Tibial nerve (tissue), 4 donors: ENCODE data around the gene HAP1. TPM values are rescaled to one million over a fixed set of nuclear protein-coding genes. Genes with fewer than 3 reads are reported as not detected.

Experiments used
- DNase-seq, 2 donors: peaks; one replicate each; pipeline ENCODE4 v3.0.0-alpha.2; 2019; ENCODE audit warnings: low spot score in 2 of 2
- H3K27ac ChIP-seq, 4 donors: fragments of 200-600 bp; sonication (generic) in 3 of 4; one replicate each; pipeline ENCODE4 v1.5.1; 2017 to 2019; ENCODE audit warnings: mild to moderate bottlenecking in 1 of 4
- H3K27me3 ChIP-seq, 2 donors: fragments of 200-600 bp; sonication (generic) in 1 of 2; one replicate each; pipeline versions ENCODE4 v1.5.1 to v1.6.0; 2017 to 2019
- H3K36me3 ChIP-seq, 3 donors: fragments of 200-600 bp; sonication (generic); one replicate each; pipeline ENCODE4 v1.5.1; 2018 to 2019
- H3K4me1 ChIP-seq, 4 donors: fragments of 200-600 bp; sonication (generic) in 3 of 4; one replicate each; pipeline ENCODE4 v1.5.1; 2017 to 2019
- H3K4me3 ChIP-seq, 4 donors: fragments of 200-600 bp; sonication (generic) in 3 of 4; one replicate each; pipeline ENCODE4 v1.5.1; 2017 to 2019; ENCODE audit warnings: mild to moderate bottlenecking in 1 of 4, moderate library complexity in 1 of 4
- H3K9me3 ChIP-seq, 4 donors: fragments of 200-600 bp; sonication (generic) in 3 of 4; one replicate each; pipeline ENCODE4 v1.5.1; 2017 to 2019
- CTCF ChIP-seq, 5 experiments: fragments of 200-600 bp in 3 of 5; fragments of 450-650 bp in 2 of 5; sonication (generic) in 3 of 5; IDR thresholded peaks; one replicate each; pipeline ENCODE4 v1.5.1; 2016 to 2019; ENCODE audit warnings: antibody characterized with exemption in 5 of 5, mild to moderate bottlenecking in 3 of 5, moderate library complexity in 2 of 5
- EP300 ChIP-seq, 2 donors: sonication (generic); formaldehyde crosslinking; IDR thresholded peaks; one replicate each; pipeline ENCODE4 v1.6.1; 2017; ENCODE audit warnings: antibody characterized with exemption in 2 of 2, mild to moderate bottlenecking in 1 of 2
- POLR2A ChIP-seq, 2 donors: fragments of 450-650 bp; IDR thresholded peaks; one replicate each; pipeline ENCODE4 v1.6.1; 2017; ENCODE audit warnings: antibody characterized with exemption in 2 of 2, mild to moderate bottlenecking in 2 of 2, moderate library complexity in 2 of 2
- WGBS, 2 donors: methylation state at CpG; one replicate each; pipeline ENCODE4 v1.1.5; 2018; 5-methylcytosine and 5-hydroxymethylcytosine counted together
- total RNA-seq, 4 donors: library from RNA; depleted of rRNA; stranded (reverse); fragments of >200 nt; gene quantifications; one replicate each; pipeline ENCODE4 v1.1.0, GENCODE V29; 2016

Gene HAP1
- total RNA-seq, 4 donors from 2014 or later = 0.98 to 1.8 TPM; not detected in 2

GRCh38 chr17:41739661-41740352 is 5.4 kb upstream of the HAP1 start:
- TF ChIP-seq POLR2A (IDR thresholded peaks at IDR 0.05) (no peak), CTCF (IDR thresholded peaks at IDR 0.05) (no peak), EP300 (IDR thresholded peaks at IDR 0.05) (no peak)
- Histone ChIP-seq H3K27ac (no peak overlapping the region), H3K9me3 (no peaks in the 10 kb centered on the region), H3K4me1 (peaks cover 0 to 13% (median 2%) of the 10 kb centered on the region in 4 donors), H3K4me3 (no peak overlapping the region), H3K27me3 (peaks cover 0 to 31% of the 10 kb centered on the region in 2 donors), H3K36me3 (no peaks in the 10 kb centered on the region)
- WGBS, 2 donors = 58 to 76% methylated on average over 6 to 9 of the region's 9 CpGs
- DNase-seq = no peak

GRCh38 chr17:41738801-41739112 is 4.3 kb upstream of the HAP1 start:
- no peak overlapping the region for H3K27ac ChIP-seq
- H3K36me3 ChIP-seq = no peaks in the 10 kb centered on the region
- 91 to 96% methylated on average over 5 of the region's 5 CpGs for WGBS, 2 donors
- peaks cover 0 to 23% (median 10%) of the 10 kb centered on the region in 4 donors for H3K4me1 ChIP-seq
- no peak overlapping the region for H3K4me3 ChIP-seq
- TF ChIP-seq POLR2A (IDR thresholded peaks at IDR 0.05) (no peak), EP300 (IDR thresholded peaks at IDR 0.05) (no peak), CTCF (IDR thresholded peaks at IDR 0.05) (no peak)
- no peak for DNase-seq
- peaks cover 0 to 42% of the 10 kb centered on the region in 2 donors for H3K27me3 ChIP-seq
- no peaks in the 10 kb centered on the region for H3K9me3 ChIP-seq

GRCh38 chr17:41738077-41738800 is 3.8 kb upstream of the HAP1 start:
- Histone ChIP-seq H3K4me3 (no peak overlapping the region), H3K4me1 (peaks cover 0 to 26% (median 11%) of the 10 kb centered on the region in 4 donors), H3K36me3 (no peaks in the 10 kb centered on the region), H3K27me3 (peaks cover 0 to 47% of the 10 kb centered on the region in 2 donors), H3K27ac (no peak overlapping the region), H3K9me3 (no peaks in the 10 kb centered on the region)
- 24 to 28% methylated on average over 9 to 10 of the region's 10 CpGs for WGBS, 2 donors
- peak; percentile 91 to 98 (median 96) for TF ChIP-seq CTCF (IDR thresholded peaks at IDR 0.05)
- TF ChIP-seq EP300 (IDR thresholded peaks at IDR 0.05) = peak in 1 of 2 donors; percentile 9
- no peak for TF ChIP-seq POLR2A (IDR thresholded peaks at IDR 0.05)
- peak; percentile 74 to 82 for DNase-seq

GRCh38 chr17:41737680-41738023 is 3.2 kb upstream of the HAP1 start:
- Histone ChIP-seq H3K4me1 (peaks cover 0 to 26% (median 11%) of the 10 kb centered on the region in 4 donors), H3K36me3 (no peaks in the 10 kb centered on the region), H3K4me3 (no peak overlapping the region), H3K27ac (no peak overlapping the region), H3K27me3 (peaks cover 0 to 53% of the 10 kb centered on the region in 2 donors), H3K9me3 (no peaks in the 10 kb centered on the region)
- WGBS, 2 donors = 40 to 56% methylated on average over 5 of the region's 5 CpGs
- no peak for TF ChIP-seq POLR2A (IDR thresholded peaks at IDR 0.05)
- no peak for TF ChIP-seq EP300 (IDR thresholded peaks at IDR 0.05)
- TF ChIP-seq CTCF (IDR thresholded peaks at IDR 0.05) = no peak
- DNase-seq = no peak

GRCh38 chr17:41736983-41737679 is 2.7 kb upstream of the HAP1 start:
- peaks cover 0 to 58% of the 10 kb centered on the region in 2 donors for H3K27me3 ChIP-seq
- no peak overlapping the region for H3K4me3 ChIP-seq
- 64 to 68% methylated on average over 17 of the region's 17 CpGs for WGBS, 2 donors
- H3K36me3 ChIP-seq = no peaks in the 10 kb centered on the region
- DNase-seq = no peak
- peaks cover 0 to 26% (median 11%) of the 10 kb centered on the region in 4 donors for H3K4me1 ChIP-seq
- TF ChIP-seq CTCF (IDR thresholded peaks at IDR 0.05) (no peak), POLR2A (IDR thresholded peaks at IDR 0.05) (no peak), EP300 (IDR thresholded peaks at IDR 0.05) (no peak)
- H3K27ac ChIP-seq = no peak overlapping the region
- no peaks in the 10 kb centered on the region for H3K9me3 ChIP-seq
